K562 (cell line): ENCODE data around the gene GLIS1. TPM values are rescaled to one million over a fixed set of nuclear protein-coding genes. Genes with fewer than 3 reads are reported as not detected.

Experiments used
- ATAC-seq: fragments of 200-7000 bp; cut with Tn5 transposase; 3 replicates; pipeline ENCODE4 v1.9.1; 2020; ENCODE audit warnings: moderate library complexity
- BruUV-seq: library from RNA; stranded (reverse); fragments of 400-500 nt; replicated peaks from 2 replicates; lab custom pipeline; 2021; lab: Mats Ljungman, UMichigan
- CTCF ChIA-PET: fragments of 300-600 bp; formaldehyde crosslinking; extraction: SDS; loops from one replicate; lab custom pipeline; 2021; ENCODE audit warnings: low intra/inter-chr PET ratio; lab: Yijun Ruan, JAX
- POLR2A ChIA-PET: fragments of 300-600, 350-650 bp; sonication (Branson Sonifier 250); formaldehyde crosslinking; extraction: SDS; loops from one replicate; lab custom pipeline; 2021; ENCODE audit warnings: antibody characterized with exemption, inconsistent platforms; lab: Yijun Ruan, JAX
- DNase-seq, 4 experiments: peaks; one replicate each; pipeline versions ENCODE4 v3.0.0 to v3.0.0-alpha.2; 2011 to 2018; ENCODE audit warnings: low spot score in 3 of 4, mixed read lengths in 3 of 4; ENCODE audit errors: extremely low read depth in 1 of 4
- FAIRE-seq: peaks from 2 replicates; lab custom pipeline; 2011; peaks lifted over from hg19 to GRCh38; lab: Jason Lieb, UNC
- H2AFZ ChIP-seq: 2 replicates; pipeline ENCODE4 v1.6.0; 2011; ENCODE audit warnings: low read depth, low read length, control low read depth, inconsistent platforms
- H3K27ac ChIP-seq: fragments of 200-600 bp; 3 replicates; pipeline ENCODE4 v1.8.0; 2011; ENCODE audit warnings: low read depth, mild to moderate bottlenecking, control low read depth, inconsistent platforms, low read length, moderate library complexity, mixed read lengths; ENCODE audit errors: extremely low read depth
- H3K27me3 ChIP-seq, 2 experiments: fragments of 300-600 bp in 1 of 2; 2 replicates in 1 of 2; 3 replicates in 1 of 2; pipeline versions ENCODE4 v1.6.0 to v1.8.0; 2011; ENCODE audit warnings: inconsistent platforms in 2 of 2, low read length in 2 of 2, mild to moderate bottlenecking in 1 of 2, mixed read lengths in 1 of 2, moderate library complexity in 1 of 2; ENCODE audit not compliant: control insufficient read depth in 2 of 2, insufficient read depth in 2 of 2
- H3K36me3 ChIP-seq: fragments of 300-600 bp; 3 replicates; pipeline ENCODE4 v1.8.0; 2011; ENCODE audit warnings: mild to moderate bottlenecking, low read length, inconsistent platforms; ENCODE audit not compliant: control insufficient read depth, insufficient read depth
- H3K4me1 ChIP-seq, 2 experiments: fragments of 200-600 bp in 1 of 2; replicated peaks in 1 of 2; 2 replicates in 1 of 2; 3 replicates in 1 of 2; pipeline versions ENCODE4 v1.5.1 to v1.8.0; 2011; ENCODE audit warnings: inconsistent platforms in 2 of 2, low read length in 2 of 2, mild to moderate bottlenecking in 1 of 2, mixed read lengths in 1 of 2, moderate library complexity in 1 of 2; ENCODE audit not compliant: control insufficient read depth in 2 of 2, insufficient read depth in 2 of 2
- H3K4me2 ChIP-seq: 2 replicates; pipeline ENCODE4 v1.6.1; 2011; ENCODE audit warnings: low read length, control low read depth, inconsistent platforms, mixed read lengths; ENCODE audit not compliant: insufficient read depth
- H3K4me3 ChIP-seq: fragments of 200-600 bp; sonication (generic), shearing (Covaris generic); 2 replicates; pipeline ENCODE4 v1.5.1; 2016; ENCODE audit warnings: control low read depth, inconsistent platforms
- H3K79me2 ChIP-seq: fragments of 200-600 bp; 3 replicates; pipeline ENCODE4 v1.8.0; 2011; ENCODE audit warnings: low read length, inconsistent platforms; ENCODE audit not compliant: control insufficient read depth, insufficient read depth
- H3K9ac ChIP-seq, 2 experiments: 2 replicates each; pipeline versions ENCODE4 v1.6.0 to v1.6.1; 2011; ENCODE audit warnings: low read depth in 2 of 2, low read length in 2 of 2, control low read depth in 1 of 2, inconsistent platforms in 1 of 2, mild to moderate bottlenecking in 1 of 2, mixed read lengths in 1 of 2; ENCODE audit not compliant: insufficient read depth in 1 of 2
- H3K9me1 ChIP-seq: one replicate; pipeline ENCODE4 v1.6.0; 2011; ENCODE audit warnings: inconsistent platforms, mild to moderate bottlenecking, low read length, moderate library complexity; ENCODE audit not compliant: control insufficient read depth, insufficient read depth
- H3K9me3 ChIP-seq: replicated peaks from 2 replicates; pipeline ENCODE4 v1.5.1; 2011; ENCODE audit warnings: low read depth, low read length, inconsistent platforms; ENCODE audit not compliant: control insufficient read depth, insufficient read depth
- H4K20me1 ChIP-seq: replicated peaks from 2 replicates; pipeline ENCODE4 v1.6.1; 2011; ENCODE audit warnings: low read length, inconsistent platforms, mixed read lengths; ENCODE audit not compliant: control insufficient read depth, insufficient read depth
- BRCA1 ChIP-seq, 2 experiments: fragments of 450-650 bp in 1 of 2; sonication (generic) in 1 of 2; formaldehyde crosslinking in 1 of 2; IDR thresholded peaks; 2 replicates each; pipeline versions ENCODE4 v1.5.0 to v1.6.1; 2017 to 2020; ENCODE audit warnings: mild to moderate bottlenecking in 1 of 2, missing genetic modification reagents in 1 of 2
- CHD4 ChIP-seq: fragments of 200-600 bp; sonication (generic); IDR thresholded peaks from 3 replicates; pipeline ENCODE4 v1.6.1; 2012; ENCODE audit warnings: low read depth, mild to moderate bottlenecking, mixed read lengths, low read length, inconsistent platforms; ENCODE audit not compliant: insufficient read depth, insufficient replicate concordance, poor library complexity, severe bottlenecking
- FOXJ2 ChIP-seq: fragments of 200-800 bp; sonication (Bioruptor generic); IDR thresholded peaks from 2 replicates; pipeline ENCODE4 v1.6.1; 2016; ENCODE audit warnings: missing genetic modification characterization, missing compliant biosample characterization
- NFE2L1 ChIP-seq: fragments of 450-650 bp; IDR thresholded peaks from 2 replicates; pipeline ENCODE4 v1.6.1; 2016; ENCODE audit warnings: missing genetic modification characterization, low read depth, mild to moderate bottlenecking, missing compliant biosample characterization, moderate library complexity, borderline replicate concordance
- PRMT5 ChIP-seq: sonication (generic); formaldehyde crosslinking; IDR thresholded peaks from 2 replicates; pipeline ENCODE4 v1.5.0; 2020; ENCODE audit warnings: missing genetic modification reagents
- RBM14 ChIP-seq: fragments of 200-400 bp; formaldehyde crosslinking; IDR thresholded peaks from 2 replicates; pipeline ENCODE4 v1.6.1; 2018; ENCODE audit warnings: low read depth, mild to moderate bottlenecking, low read length, moderate library complexity, borderline replicate concordance; ENCODE audit not compliant: insufficient read depth
- ZFPM2 ChIP-seq: fragments of 250-450 bp; sonication (Bioruptor Pico); IDR thresholded peaks from 2 replicates; pipeline ENCODE4 v1.5.1; 2022; ENCODE audit warnings: mild to moderate bottlenecking
- ZNF165 ChIP-seq: fragments of 250-450 bp; sonication (Bioruptor Pico); IDR thresholded peaks from 2 replicates; pipeline ENCODE4 v1.4.0; 2020; ENCODE audit warnings: borderline replicate concordance
- WGBS: fragments of 100-300 bp; shearing (Covaris generic); methylation state at CpG from one replicate; pipeline ENCODE4 v1.1.6; 2016; ENCODE audit warnings: low coverage, mixed read lengths; ENCODE audit not compliant: insufficient coverage; ENCODE audit errors: missing lambda C conversion rate; 5-methylcytosine and 5-hydroxymethylcytosine counted together
- in situ Hi-C: fragments of 300-500 bp; cut with MboI; formaldehyde crosslinking; loops from 4 replicates; pipeline ENCODE4 v1.15.0; 2018; ENCODE audit warnings: inconsistent platforms, mixed read lengths
- intact Hi-C: fragments of 100-400 bp; cut with micrococcal nuclease; formaldehyde crosslinking; loops from 2 replicates; pipeline ENCODE4 v1.14.2; 2022
- polyA plus RNA-seq, 8 experiments: library from polyadenylated mRNA; depleted of rRNA in 4 of 8; stranded (reverse) in 5 of 8; unstranded in 3 of 8; fragments of >200 nt; fragmentation: Nextera tagmentation in 2 of 8; fragmentation: Illumina TruSeq in 1 of 8; extraction: Ambion mirVana in 2 of 8; extraction: Trizol in 1 of 8; gene quantifications; 2 replicates each; pipeline versions ENCODE4 v1.2.1 to v1.2.3, GENCODE V29; 2011 to 2014; ENCODE audit warnings: inconsistent platforms in 1 of 8, missing spikeins in 1 of 8
- total RNA-seq, 7 experiments: library from RNA; depleted of rRNA in 6 of 7; stranded (reverse); fragments of >200 nt in 6 of 7; fragmentation: Illumina TruSeq in 2 of 7; extraction: Trizol in 2 of 7; gene quantifications; 2 replicates each; pipeline versions ENCODE4 v1.2.1 to v1.2.3, GENCODE V29; 2011 to 2021; ENCODE audit warnings: low replicate concordance in 1 of 7
- TF ChIP-seq, protein P1 (sequence below): sonication (generic); formaldehyde crosslinking; IDR thresholded peaks from 2 replicates; pipeline ENCODE4 v1.8.1; 2023; ENCODE audit warnings: mild to moderate bottlenecking, missing genetic modification reagents
- TF ChIP-seq, protein P2 (sequence below): sonication (generic); formaldehyde crosslinking; IDR thresholded peaks from 2 replicates; pipeline ENCODE4 v1.8.0; 2022; ENCODE audit warnings: mild to moderate bottlenecking, missing genetic modification reagents, borderline replicate concordance

GLIS1 gene
- total and polyA plus RNA-seq, 9 of the 15 experiments (the other 6 are each of a cell fraction or from before 2014, with no cell fraction given) = not detected

DNA sequence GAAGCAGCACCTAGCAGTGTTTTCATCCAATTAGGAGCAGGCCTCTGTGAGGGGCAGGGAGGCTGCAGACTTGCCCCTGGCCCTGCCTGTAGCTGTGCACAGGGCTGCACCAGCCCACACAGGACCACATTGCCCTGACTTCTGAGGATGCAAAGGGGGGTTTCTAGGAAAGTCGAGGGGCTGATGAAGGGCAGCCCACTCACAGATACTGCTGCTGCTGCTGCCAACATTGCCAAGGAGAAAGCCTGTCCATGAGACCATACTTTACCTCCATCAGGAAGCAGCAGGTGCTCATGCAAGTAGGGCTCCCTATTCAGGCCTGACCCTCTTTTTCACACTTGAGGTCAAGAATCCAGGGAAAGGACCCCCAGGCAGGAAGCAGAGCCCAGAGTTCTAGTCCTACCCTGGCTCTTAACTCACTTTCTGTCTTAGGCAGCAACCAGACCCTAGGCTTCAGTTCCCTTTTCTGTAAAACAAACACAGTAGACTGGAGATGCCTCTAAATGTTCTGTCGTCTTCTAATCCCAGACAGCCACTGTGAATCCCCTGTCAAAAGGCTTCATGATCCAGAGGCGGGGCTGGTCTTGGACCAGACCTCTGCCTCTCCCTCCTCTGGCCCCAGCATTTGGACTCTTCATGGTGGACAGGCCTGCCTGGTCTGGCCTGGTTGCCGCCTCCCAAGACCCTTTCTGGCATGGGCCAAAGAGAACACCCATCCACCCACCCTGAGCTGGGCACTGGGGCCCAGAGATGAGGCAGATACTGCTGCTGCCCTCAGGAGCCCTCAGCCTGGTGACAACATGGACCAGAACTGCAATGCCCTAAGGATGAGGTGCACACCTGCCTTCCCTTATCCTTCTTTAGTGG is 120.2 kb downstream of the GLIS1 start:
- no peak overlapping the region for H3K9ac ChIP-seq
- POLR2A ChIA-PET = no interaction called here
- ATAC-seq = no peak

More for the DNA sequence above, 120.2 kb downstream of the GLIS1 start:
- intact Hi-C loops = no loop called here
- CTCF ChIA-PET = no interaction called here
- no TSS peak for BruUV-seq
- Histone ChIP-seq H3K79me2 (no peaks in the 10 kb centered on the region), H2AFZ (no peak overlapping the region), H3K4me1 (no peaks in the 10 kb centered on the region), H3K9me3 (no peaks in the 10 kb centered on the region), H3K4me3 (no peak overlapping the region), H3K27ac (no peak overlapping the region), H3K4me2 (no peak overlapping the region), H4K20me1 (peaks cover 16% of the 10 kb centered on the region; the same call in 1 of the 2 replicates), H3K27me3 (peaks cover 19 to 57% of the 10 kb centered on the region in 2 experiments), H3K9me1 (no peaks in the 10 kb centered on the region), H3K36me3 (no peaks in the 10 kb centered on the region)
- 2% methylated on average over 4 of the region's 4 CpGs for WGBS
- no peak for DNase-seq
- in situ Hi-C loops = no loop called here
- TF ChIP-seq RBM14 (no peak), FOXJ2 (no peak), ZFPM2 (CRISPR knock-in tag) (no peak), ZNF165 (CRISPR knock-in tag) (no peak), CHD4 (no peak), PRMT5 (CRISPR knock-in tag) (no peak), NFE2L1 (tag) (no peak), BRCA1 (IDR thresholded peaks at IDR 0.05) (no peak), BRCA1 (CRISPR knock-in tag; IDR thresholded peaks at IDR 0.05) (no peak)
- TF ChIP-seq, protein P1, sequence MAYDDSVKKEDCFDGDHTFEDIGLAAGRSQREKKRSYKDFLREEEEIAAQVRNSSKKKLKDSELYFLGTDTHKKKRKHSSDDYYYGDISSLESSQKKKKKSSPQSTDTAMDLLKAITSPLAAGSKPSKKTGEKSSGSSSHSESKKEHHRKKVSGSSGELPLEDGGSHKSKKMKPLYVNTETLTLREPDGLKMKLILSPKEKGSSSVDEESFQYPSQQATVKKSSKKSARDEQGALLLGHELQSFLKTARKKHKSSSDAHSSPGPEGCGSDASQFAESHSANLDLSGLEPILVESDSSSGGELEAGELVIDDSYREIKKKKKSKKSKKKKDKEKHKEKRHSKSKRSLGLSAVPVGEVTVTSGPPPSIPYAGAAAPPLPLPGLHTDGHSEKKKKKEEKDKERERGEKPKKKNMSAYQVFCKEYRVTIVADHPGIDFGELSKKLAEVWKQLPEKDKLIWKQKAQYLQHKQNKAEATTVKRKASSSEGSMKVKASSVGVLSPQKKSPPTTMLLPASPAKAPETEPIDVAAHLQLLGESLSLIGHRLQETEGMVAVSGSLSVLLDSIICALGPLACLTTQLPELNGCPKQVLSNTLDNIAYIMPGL (CRISPR knock-in tag) = no peak
- TF ChIP-seq, protein P2, sequence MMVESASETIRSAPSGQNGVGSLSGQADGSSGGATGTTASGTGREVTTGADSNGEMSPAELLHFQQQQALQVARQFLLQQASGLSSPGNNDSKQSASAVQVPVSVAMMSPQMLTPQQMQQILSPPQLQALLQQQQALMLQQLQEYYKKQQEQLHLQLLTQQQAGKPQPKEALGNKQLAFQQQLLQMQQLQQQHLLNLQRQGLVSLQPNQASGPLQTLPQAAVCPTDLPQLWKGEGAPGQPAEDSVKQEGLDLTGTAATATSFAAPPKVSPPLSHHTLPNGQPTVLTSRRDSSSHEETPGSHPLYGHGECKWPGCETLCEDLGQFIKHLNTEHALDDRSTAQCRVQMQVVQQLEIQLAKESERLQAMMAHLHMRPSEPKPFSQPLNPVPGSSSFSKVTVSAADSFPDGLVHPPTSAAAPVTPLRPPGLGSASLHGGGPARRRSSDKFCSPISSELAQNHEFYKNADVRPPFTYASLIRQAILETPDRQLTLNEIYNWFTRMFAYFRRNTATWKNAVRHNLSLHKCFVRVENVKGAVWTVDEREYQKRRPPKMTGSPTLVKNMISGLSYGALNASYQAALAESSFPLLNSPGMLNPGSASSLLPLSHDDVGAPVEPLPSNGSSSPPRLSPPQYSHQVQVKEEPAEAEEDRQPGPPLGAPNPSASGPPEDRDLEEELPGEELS (CRISPR knock-in tag) = no peak
- FAIRE-seq = no peak
